Measurements from ENCODE around the gene NELL2. TPM values are rescaled to one million over a fixed set of nuclear protein-coding genes. Genes with fewer than 3 reads are reported as not detected.

NELL2 gene
- total and polyA plus RNA-seq, 9 of the 15 experiments (the other 6 are each of a cell fraction or from before 2014, with no cell fraction given): 0.32 to 1.1 (median 0.53) TPM

DNA sequence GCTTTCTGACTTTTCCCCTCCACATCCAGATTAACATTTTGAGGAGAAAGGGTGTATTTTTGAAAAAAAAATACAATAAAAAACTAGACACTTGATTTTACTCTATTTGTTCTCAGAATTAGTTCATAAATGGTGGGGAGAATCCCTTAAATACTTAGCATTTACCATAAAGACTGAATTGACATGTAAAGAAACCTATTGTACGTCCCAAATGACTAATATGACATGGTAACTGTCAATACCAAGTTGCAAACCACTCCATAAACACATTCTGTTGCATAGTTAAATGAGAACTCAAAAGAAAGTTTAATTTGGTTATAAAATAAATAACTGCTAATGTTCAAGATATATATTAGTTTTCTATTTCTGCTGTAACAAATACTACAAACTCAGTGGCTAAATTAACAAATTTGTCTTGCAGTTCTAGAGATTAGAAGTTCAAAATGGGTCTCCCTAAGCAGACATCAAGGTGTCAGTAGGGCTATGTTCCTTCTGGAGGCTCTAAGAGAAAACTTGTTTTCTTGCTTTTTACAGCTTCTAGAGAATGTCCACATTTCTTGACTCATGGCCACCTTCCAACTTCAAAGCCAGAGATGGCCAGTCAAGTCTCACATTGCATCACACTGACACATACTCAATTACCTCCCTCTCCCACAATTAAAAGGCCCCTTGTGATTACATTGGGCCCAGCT, 16.0 kb downstream of the NELL2 start:
- Histone ChIP-seq H3K9me3 (replicated peaks; ENCODE audit: control insufficient read depth, insufficient read depth, low read depth, low read length) (no peaks in the 10 kb centered on the region), H3K27me3 (ENCODE audit: control insufficient read depth in 2 of 2, insufficient read depth in 2 of 2, low read length in 2 of 2) (no peaks in the 10 kb centered on the region), H3K4me1 (replicated peaks in 1 of 2; ENCODE audit: control insufficient read depth in 2 of 2, insufficient read depth in 2 of 2, low read length in 2 of 2) (no peaks in the 10 kb centered on the region), H3K4me3 (no peak overlapping the region), H3K4me2 (ENCODE audit: insufficient read depth, low read length) (no peak overlapping the region), H3K9ac (ENCODE audit: insufficient read depth in 1 of 2, low read depth in 2 of 2, low read length in 2 of 2) (no peak overlapping the region), H3K27ac (ENCODE audit: extremely low read depth, low read depth, low read length) (no peak overlapping the region), H3K9me1 (ENCODE audit: control insufficient read depth, insufficient read depth, low read length) (no peaks in the 10 kb centered on the region), H2AFZ (ENCODE audit: low read depth, low read length) (no peak overlapping the region), H3K79me2 (ENCODE audit: control insufficient read depth, insufficient read depth, low read length) (no peaks in the 10 kb centered on the region), H4K20me1 (replicated peaks; ENCODE audit: control insufficient read depth, insufficient read depth, low read length) (no peaks in the 10 kb centered on the region), H3K36me3 (ENCODE audit: control insufficient read depth, insufficient read depth, low read length) (no peaks in the 10 kb centered on the region)
- DNase-seq (ENCODE audit: extremely low read depth in 1 of 4, low spot score in 3 of 4) (no peak), ATAC-seq (no peak), FAIRE-seq (no peak)
- BruUV-seq (replicated peaks): no TSS peak
- WGBS (ENCODE audit: insufficient coverage, low coverage, missing lambda C conversion rate): 4% methylated on average over 1 of the region's 1 CpG
- intact Hi-C loops (cut with micrococcal nuclease): no loop called here
- ChIA-PET POLR2A (no interaction called here), CTCF (ENCODE audit: low intra/inter-chr PET ratio) (no interaction called here)
- in situ Hi-C loops (cut with MboI): no loop called here
- TF ChIP-seq, protein P1, sequence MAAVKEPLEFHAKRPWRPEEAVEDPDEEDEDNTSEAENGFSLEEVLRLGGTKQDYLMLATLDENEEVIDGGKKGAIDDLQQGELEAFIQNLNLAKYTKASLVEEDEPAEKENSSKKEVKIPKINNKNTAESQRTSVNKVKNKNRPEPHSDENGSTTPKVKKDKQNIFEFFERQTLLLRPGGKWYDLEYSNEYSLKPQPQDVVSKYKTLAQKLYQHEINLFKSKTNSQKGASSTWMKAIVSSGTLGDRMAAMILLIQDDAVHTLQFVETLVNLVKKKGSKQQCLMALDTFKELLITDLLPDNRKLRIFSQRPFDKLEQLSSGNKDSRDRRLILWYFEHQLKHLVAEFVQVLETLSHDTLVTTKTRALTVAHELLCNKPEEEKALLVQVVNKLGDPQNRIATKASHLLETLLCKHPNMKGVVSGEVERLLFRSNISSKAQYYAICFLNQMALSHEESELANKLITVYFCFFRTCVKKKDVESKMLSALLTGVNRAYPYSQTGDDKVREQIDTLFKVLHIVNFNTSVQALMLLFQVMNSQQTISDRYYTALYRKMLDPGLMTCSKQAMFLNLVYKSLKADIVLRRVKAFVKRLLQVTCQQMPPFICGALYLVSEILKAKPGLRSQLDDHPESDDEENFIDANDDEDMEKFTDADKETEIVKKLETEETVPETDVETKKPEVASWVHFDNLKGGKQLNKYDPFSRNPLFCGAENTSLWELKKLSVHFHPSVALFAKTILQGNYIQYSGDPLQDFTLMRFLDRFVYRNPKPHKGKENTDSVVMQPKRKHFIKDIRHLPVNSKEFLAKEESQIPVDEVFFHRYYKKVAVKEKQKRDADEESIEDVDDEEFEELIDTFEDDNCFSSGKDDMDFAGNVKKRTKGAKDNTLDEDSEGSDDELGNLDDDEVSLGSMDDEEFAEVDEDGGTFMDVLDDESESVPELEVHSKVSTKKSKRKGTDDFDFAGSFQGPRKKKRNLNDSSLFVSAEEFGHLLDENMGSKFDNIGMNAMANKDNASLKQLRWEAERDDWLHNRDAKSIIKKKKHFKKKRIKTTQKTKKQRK (IDR thresholded peaks at IDR 0.05; ENCODE audit: borderline replicate concordance, low read depth, low read length): no peak
- TF ChIP-seq, protein P2, sequence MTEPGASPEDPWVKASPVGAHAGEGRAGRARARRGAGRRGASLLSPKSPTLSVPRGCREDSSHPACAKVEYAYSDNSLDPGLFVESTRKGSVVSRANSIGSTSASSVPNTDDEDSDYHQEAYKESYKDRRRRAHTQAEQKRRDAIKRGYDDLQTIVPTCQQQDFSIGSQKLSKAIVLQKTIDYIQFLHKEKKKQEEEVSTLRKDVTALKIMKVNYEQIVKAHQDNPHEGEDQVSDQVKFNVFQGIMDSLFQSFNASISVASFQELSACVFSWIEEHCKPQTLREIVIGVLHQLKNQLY (CRISPR knock-in tag; conservative IDR thresholded peaks at IDR 0.05): no peak
- TF ChIP-seq ZNF324 (CRISPR knock-in tag; IDR thresholded peaks at IDR 0.05) (no peak), ZNF644 (tag; IDR thresholded peaks at IDR 0.05; ENCODE audit: low read depth) (no peak), SUPT5H (IDR thresholded peaks at IDR 0.05) (no peak), ARID2 (IDR thresholded peaks at IDR 0.05) (no peak), ZNF77 (CRISPR knock-in tag; IDR thresholded peaks at IDR 0.05) (no peak), CBFA2T3 (IDR thresholded peaks at IDR 0.05) (no peak)

Data from K562 (cell line).